Thymus (tissue), 11 donors: ENCODE results near the gene EEF1E1. TPM values are rescaled to one million over a fixed set of nuclear protein-coding genes. Genes with fewer than 3 reads are reported as not detected.

Experiments
- DNase-seq, 9 donors: peaks; one replicate each; pipeline ENCODE4 v3.0.0-alpha.2; 2013; ENCODE audit warnings: low spot score in 9 of 9, low read depth in 6 of 9, missing footprints in 1 of 9
- H3K27ac ChIP-seq, 2 donors: one replicate each; pipeline ENCODE4 v1.5.1; 2013; ENCODE audit warnings: control low read depth in 1 of 2, low read depth in 1 of 2, low read length in 1 of 2, mild to moderate bottlenecking in 1 of 2, moderate library complexity in 1 of 2
- H3K27me3 ChIP-seq, 2 donors: one replicate each; pipeline ENCODE4 v1.5.1; 2013; ENCODE audit warnings: low read length in 1 of 2; ENCODE audit not compliant: control insufficient read depth in 2 of 2, insufficient read depth in 1 of 2
- H3K36me3 ChIP-seq, 2 donors: one replicate each; pipeline ENCODE4 v1.5.1; 2013; ENCODE audit warnings: low read length in 1 of 2, mild to moderate bottlenecking in 1 of 2, moderate library complexity in 1 of 2; ENCODE audit not compliant: control insufficient read depth in 2 of 2, insufficient read depth in 2 of 2
- H3K4me1 ChIP-seq, 2 donors: one replicate each; pipeline ENCODE4 v1.5.1; 2013; ENCODE audit warnings: low read length in 2 of 2; ENCODE audit not compliant: control insufficient read depth in 2 of 2, insufficient read depth in 2 of 2
- H3K4me3 ChIP-seq, 2 donors: one replicate each; pipeline ENCODE4 v1.5.1; 2013; ENCODE audit warnings: low read length in 2 of 2, control low read depth in 1 of 2, mild to moderate bottlenecking in 1 of 2
- H3K9me3 ChIP-seq, 2 donors: one replicate each; pipeline ENCODE4 v1.5.1; 2013; ENCODE audit warnings: low read length in 1 of 2, mild to moderate bottlenecking in 1 of 2; ENCODE audit not compliant: control insufficient read depth in 2 of 2, insufficient read depth in 1 of 2
- WGBS: extraction: QIAGEN DNeasy Blood & Tissue Kit; methylation state at CpG from one replicate; pipeline ENCODE4 v1.1.7; 2013; 5-methylcytosine and 5-hydroxymethylcytosine counted together
- polyA plus RNA-seq: library from polyadenylated mRNA; stranded (reverse); fragments of 200-250 nt; gene quantifications from one replicate; pipeline ENCODE4 v1.2.3, GENCODE V29; 2013
- total RNA-seq: library from RNA; stranded (reverse); fragments of 120-200 nt; gene quantifications from one replicate; pipeline ENCODE4 v1.2.4, GENCODE V29; 2013
- donor health status: healthy.

EEF1E1 gene
- total and polyA plus RNA-seq, 2 donors = 34.0 to 48.2 TPM

DNA sequence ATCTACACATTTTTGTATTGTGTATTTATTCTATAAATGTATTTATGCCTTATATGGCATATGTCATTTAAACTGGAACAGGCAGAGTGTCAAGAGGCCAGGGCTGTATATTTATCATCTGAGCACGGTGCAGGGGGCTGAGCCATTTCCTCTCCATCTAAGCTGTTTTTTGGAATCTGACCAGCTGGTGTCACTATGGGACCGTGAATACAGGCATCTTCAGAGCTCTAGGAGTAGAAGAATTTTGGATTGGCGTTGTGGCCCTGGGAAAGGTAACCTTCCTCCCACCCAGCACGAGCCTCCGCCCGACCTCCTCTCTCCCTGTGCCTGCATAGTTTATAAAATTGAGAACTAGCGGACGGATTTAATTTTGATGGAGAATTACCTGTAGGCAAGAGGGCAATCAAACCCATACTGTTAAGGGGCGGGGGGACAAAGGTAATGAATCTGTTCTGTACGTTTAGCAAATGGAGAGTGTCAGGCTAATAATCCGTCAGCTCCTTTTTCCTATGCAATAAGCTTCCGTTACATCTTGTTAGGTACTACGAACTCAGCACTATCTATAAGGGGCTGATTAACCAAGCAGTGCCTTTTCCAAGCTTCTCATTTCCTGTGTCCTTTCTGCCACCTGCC, 29.0 kb upstream of the EEF1E1 start:
- peak; percentile 13 to 75 (median 53) for DNase-seq
- Histone ChIP-seq H3K4me1 (no peaks in the 10 kb centered on the region), H3K27me3 (no peaks in the 10 kb centered on the region), H3K9me3 (no peaks in the 10 kb centered on the region), H3K36me3 (no peaks in the 10 kb centered on the region), H3K4me3 (no peak overlapping the region), H3K27ac (no peak overlapping the region)
- whole genome bisulfite sequencing = 48% methylated on average over 13 of the region's 13 CpGs

DNA sequence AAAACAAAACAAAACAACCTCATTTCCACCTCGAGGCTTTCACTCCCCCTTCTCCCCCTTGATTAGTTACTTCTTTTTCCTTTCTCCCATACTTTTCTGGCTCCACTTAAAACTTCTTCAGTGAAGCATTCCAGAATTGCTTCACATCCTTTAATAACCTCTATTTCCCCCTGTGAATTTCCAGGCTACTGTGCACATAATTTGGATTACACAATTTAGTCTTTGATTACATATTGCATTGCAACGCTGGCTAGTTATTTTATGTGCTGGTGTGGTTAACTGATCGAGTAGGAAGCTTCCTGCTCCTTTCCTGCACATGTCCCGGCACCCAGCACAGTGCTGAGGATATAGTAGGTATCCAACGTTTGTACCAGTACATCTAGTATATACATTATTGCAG, 28.1 kb upstream of the EEF1E1 start:
- Histone ChIP-seq H3K27ac (no peak overlapping the region), H3K27me3 (no peaks in the 10 kb centered on the region), H3K36me3 (no peaks in the 10 kb centered on the region), H3K4me3 (no peak overlapping the region), H3K4me1 (no peaks in the 10 kb centered on the region), H3K9me3 (no peaks in the 10 kb centered on the region)
- no peak for DNase-seq
- WGBS = 28% methylated on average over 5 of the region's 5 CpGs

DNA sequence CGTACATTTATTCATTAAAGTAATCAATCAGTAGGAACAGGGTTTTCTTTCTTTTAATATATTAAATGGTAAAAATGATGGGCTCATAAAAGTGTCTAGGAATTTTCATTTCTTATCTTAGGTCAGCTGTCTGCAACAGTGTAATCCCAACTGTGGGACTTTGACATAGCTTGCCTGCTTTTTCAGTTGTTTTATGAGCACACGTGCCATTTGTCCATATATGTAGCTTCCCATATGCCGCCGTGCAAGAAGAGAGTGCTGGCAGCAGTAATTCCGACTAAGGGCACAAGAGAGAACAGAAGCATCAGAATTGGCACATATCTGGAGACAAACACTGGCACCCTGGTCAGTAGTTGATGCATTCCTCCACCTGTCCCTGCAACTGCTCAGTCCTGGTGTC, 20.9 kb upstream of the EEF1E1 start:
- Histone ChIP-seq H3K36me3 (no peaks in the 10 kb centered on the region), H3K27me3 (no peaks in the 10 kb centered on the region), H3K9me3 (no peaks in the 10 kb centered on the region), H3K4me3 (no peak overlapping the region), H3K4me1 (peaks cover 0 to 7% of the 10 kb centered on the region in 2 donors), H3K27ac (no peak overlapping the region)
- 92% methylated on average over 5 of the region's 5 CpGs for WGBS
- DNase-seq = no peak

DNA sequence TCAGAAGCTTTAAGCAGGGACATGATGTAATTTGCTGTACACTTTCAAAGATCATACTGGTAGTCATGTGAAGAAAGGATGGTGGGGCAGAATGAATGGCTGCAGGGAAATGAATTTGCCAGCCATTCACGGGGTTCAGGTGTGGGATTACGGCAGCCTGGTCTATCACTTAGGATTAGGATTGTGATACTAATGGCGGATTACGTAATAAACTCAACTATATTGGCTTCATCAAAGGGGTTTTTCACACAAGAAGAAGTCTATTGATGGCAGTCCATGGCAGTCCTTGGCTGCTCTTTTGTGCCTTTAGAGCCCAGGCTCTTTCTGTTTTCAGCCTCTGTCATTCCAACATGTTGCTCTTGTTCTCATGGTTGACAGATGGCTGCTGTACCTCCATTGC, 12.6 kb upstream of the EEF1E1 start:
- WGBS = 84% methylated on average over 4 of the region's 4 CpGs

DNA sequence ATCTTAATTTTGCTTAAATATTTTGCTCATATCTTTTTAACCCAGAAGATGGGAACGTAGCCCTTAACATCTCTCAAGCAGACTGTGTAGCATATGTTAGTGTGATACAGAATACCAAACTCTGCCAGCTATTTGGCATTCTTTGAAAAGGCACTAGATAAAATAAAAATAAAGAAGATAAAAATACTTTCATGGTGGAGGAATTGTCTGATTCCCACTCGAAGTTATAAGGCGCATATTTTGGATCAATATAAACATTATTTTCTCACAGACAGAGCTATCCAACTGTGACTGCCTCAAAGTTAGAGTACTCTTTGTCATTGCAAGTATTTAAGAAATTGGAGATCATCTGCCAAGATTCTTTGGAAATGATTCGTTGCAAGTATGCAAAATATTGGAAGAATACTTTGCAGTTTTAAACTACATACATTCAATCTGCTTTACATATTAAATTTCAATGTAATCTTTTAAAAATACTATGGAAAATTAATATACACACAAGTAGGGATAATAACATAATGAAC, 10.8 kb upstream of the EEF1E1 start:
- no peak overlapping the region for H3K27ac ChIP-seq
- no peak overlapping the region for H3K4me3 ChIP-seq
- H3K36me3 ChIP-seq = no peaks in the 10 kb centered on the region
- no peaks in the 10 kb centered on the region for H3K9me3 ChIP-seq
- H3K27me3 ChIP-seq = no peaks in the 10 kb centered on the region
- DNase-seq = no peak
- 88% methylated on average over 4 of the region's 4 CpGs for WGBS
- peaks cover 0 to 4% of the 10 kb centered on the region in 2 donors for H3K4me1 ChIP-seq

More for the DNA sequence above, 12.6 kb upstream of the EEF1E1 start:
- no peaks in the 10 kb centered on the region for H3K27me3 ChIP-seq
- no peak for DNase-seq
- H3K4me1 ChIP-seq = peaks cover 0 to 4% of the 10 kb centered on the region in 2 donors
- H3K9me3 ChIP-seq = no peaks in the 10 kb centered on the region
- H3K36me3 ChIP-seq = no peaks in the 10 kb centered on the region
- no peak overlapping the region for H3K27ac ChIP-seq
- no peak overlapping the region for H3K4me3 ChIP-seq

DNA sequence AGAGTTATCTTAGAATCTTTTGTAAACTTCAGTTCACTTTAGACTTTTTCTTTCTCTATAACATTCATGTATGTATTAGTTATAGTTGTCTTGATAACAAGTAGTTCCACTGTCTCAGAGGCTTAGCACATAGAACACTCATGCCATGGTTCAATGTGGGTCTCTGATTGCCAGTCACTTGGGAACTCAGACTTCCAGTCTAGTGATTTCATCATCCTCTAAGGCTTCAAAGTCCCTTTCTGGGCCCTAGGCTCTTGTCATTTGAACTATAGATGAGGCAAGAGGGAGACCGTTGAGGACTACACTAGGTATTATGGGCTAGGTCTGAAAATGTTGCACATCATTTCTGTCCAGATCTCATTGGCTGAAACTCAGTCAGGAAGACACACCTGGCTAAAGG, 8.4 kb upstream of the EEF1E1 start:
- H3K27ac ChIP-seq = peak overlapping the region in 1 of 2 donors; percentile 50
- WGBS = 90% methylated on average over 1 of the region's 1 CpG
- H3K4me1 ChIP-seq = peaks cover 0 to 4% of the 10 kb centered on the region in 2 donors

DNA sequence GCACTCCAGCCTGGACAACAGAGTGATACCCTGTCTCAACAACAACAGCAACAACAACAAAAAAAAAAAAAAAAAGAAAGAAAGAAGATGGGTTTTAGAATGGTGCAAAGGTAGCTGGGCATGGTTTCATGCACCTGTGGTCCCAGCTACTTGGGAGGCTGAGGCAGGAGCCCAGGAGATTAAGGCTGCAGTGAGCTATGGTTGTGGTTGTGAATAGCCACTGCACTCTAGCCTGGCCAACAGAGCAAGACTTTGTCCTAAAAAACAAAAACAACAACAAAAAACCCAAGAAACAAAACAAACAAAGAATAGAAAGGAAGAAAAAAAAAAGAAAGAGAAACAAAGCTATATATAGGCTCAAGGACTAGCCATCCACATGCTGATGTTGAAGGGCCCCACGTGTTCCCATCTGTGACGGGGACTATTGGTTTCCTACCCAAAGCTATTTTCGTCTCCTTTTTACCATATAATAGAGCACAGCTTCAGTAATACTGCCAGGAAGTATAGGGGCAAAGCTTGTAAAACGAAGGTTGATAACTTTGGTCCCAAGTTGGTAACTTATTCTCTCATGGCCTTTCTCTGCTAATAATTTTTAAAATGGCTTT, 7.9 kb upstream of the EEF1E1 start:
- peaks cover 0 to 4% of the 10 kb centered on the region in 2 donors for H3K4me1 ChIP-seq
- no peaks in the 10 kb centered on the region for H3K36me3 ChIP-seq
- DNase-seq = no peak
- 64% methylated on average over 4 of the region's 4 CpGs for WGBS
- no peaks in the 10 kb centered on the region for H3K9me3 ChIP-seq
- peak overlapping the region in 1 of 2 donors; percentile 50 for H3K27ac ChIP-seq
- H3K27me3 ChIP-seq = no peaks in the 10 kb centered on the region
- no peak overlapping the region for H3K4me3 ChIP-seq

More for the DNA sequence above, 8.4 kb upstream of the EEF1E1 start:
- no peak overlapping the region for H3K4me3 ChIP-seq
- no peaks in the 10 kb centered on the region for H3K9me3 ChIP-seq
- no peaks in the 10 kb centered on the region for H3K27me3 ChIP-seq
- H3K36me3 ChIP-seq = no peaks in the 10 kb centered on the region
- peak in 1 of 9 donors; percentile 13 for DNase-seq

DNA sequence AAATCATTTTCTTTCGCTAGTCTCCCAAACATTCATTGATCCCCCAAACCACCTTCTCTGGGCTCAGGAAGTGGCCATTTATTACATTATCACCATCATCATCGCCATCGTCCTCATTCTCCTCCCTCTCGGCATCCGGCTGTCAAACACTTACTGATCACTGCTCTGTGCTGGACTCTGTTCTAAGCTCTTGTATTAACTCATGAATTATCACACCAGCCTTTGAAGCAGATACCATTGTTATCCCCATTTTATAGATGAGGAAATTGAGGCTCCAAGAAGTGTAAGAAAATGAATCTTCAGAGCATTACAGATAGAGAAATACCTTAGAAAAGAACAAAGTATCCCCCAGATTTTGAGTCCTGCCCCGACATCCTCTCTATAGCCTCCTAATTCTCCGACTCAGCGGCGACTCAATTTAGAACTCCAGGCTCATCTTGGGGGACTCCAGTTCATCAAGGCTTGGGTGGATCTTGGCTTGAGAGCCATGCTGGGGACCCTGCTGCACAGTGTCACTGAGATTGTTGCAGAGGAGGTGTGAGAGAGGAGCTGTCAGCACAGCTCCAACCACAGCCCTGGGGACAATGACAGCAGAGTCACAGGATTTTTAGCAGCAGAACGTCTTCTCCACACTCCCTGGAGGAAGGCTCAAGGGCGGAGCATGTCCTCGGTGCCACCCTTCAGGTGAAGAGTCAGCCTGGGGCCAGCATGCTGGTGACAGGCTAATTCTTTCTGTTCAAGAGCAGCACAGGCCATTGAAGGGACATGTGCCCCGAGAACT, 6.6 kb upstream of the EEF1E1 start:
- Histone ChIP-seq H3K36me3 (no peaks in the 10 kb centered on the region), H3K4me1 (peaks cover 0 to 4% of the 10 kb centered on the region in 2 donors), H3K27me3 (no peaks in the 10 kb centered on the region), H3K4me3 (no peak overlapping the region), H3K27ac (no peak overlapping the region), H3K9me3 (no peaks in the 10 kb centered on the region)
- no peak for DNase-seq
- WGBS = 84% methylated on average over 13 of the region's 13 CpGs
